ENCODE results near the gene SAMSN1.
"Not testable (repeated sequence)": the region's sequence is repeated elsewhere in the genome, so short reads cannot be mapped to it uniquely, and the experiment has no call there.

DNA sequence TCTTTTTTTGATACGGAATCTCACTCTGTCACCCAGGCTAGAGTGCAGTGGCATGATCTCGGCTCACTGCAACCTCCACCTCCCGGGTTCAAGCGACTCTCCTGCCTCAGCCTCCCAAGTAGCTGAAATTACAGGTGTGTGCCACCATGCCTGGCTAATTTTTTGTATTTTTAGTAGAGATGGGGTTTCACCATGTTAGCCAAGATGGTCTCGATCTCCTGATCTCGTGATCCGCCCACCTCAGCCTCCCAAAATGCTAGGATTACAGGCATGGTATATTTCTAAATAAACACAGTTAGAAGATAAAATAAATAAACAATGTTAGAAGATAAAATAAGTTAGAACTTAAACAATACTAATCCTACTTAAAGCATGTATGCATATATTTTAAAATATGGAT is 604 bp upstream of the SAMSN1 start:
- TF ChIP-seq EP300, POLR2A, POLR2AphosphoS5 (IDR thresholded peaks at IDR 0.05): not testable (repeated sequence)

Data from stomach (tissue), 4 donors.